HG03457 (cell line): ENCODE data around the gene LDOC1.
"Not testable (repeated sequence)": the region's sequence is repeated elsewhere in the genome, so short reads cannot be mapped to it uniquely, and the experiment has no call there.

Source experiments
- ATAC-seq: cut with Tn5 transposase; IDR thresholded peaks from one replicate; pipeline ENCODE4 v1.9.1; 2021; ENCODE audit warnings: moderate number of reproducible peaks; ENCODE audit not compliant: unreplicated experiment

The LDOC1 gene

GRCh38 chrX:141176586-141177451 lies at the start of gene LDOC1:
TSS of gene LDOC1 (minus strand) at chrX:141177129. CDS start at chrX:141177021, 108 bp downstream.
- ATAC-seq = no peak

DNA sequence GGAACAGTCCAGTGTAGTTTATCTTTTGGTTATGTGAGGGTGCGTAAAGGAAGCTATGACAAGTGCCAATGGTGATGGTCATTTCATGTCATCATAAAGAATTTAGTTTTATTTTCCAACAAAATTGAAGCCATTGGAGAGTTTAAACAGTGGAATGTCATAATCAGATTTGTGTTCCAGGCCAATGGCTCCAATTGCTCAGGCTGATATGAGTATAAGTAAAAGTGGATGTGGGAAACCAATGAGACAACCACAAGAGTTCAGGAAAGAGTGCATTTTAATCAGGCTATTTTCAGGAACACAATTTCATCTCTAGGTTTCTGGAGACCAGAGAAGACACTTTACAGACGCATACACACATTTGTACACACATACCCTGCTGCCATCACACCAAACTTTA lies 44.7 kb upstream of the LDOC1 start:
- no peak for ATAC-seq

- ATAC-seq = no peak
Observed at GRCh38 chrX:141220342-141221008, 43.5 kb upstream of the LDOC1 start.

DNA sequence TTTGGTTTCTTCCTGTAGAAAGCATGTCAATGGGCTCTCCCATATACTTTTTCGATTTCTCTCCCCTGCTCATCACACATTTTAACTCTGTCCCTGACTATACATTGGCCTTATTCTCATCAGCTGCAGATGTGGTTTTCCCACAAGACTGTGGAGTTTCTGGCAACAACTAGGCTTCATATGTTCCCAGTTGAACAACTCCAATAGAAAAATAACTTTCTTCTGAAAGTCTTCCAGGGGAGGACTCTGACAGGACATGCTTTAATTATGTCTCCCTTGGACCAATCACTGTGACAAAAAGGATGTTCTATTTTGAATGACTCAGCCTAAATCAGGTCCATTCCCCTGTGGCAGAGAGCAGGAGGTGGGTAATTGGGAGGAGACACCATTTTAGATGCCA lies 37.3 kb upstream of the LDOC1 start:
- no peak for ATAC-seq

DNA sequence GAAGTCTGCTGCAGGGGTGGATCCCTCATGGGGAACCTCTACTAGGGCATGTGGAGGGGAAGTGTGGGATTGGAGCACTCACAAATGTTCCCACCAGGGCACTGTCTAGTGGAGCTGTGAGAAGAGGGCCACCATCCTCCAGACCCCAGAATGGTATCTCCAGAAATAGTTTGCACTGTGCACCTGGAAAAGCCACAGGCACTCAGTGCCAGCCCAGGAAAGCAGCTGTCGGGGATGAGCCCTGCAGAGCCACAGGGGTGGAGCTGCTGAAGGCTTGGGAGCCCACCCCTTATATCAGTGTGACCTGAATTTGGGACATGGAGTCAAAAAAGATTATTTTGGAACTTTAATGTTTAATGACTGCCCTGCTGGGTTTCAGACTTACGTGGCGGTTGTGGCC lies 25.0 kb upstream of the LDOC1 start:
- ATAC-seq = no peak

DNA sequence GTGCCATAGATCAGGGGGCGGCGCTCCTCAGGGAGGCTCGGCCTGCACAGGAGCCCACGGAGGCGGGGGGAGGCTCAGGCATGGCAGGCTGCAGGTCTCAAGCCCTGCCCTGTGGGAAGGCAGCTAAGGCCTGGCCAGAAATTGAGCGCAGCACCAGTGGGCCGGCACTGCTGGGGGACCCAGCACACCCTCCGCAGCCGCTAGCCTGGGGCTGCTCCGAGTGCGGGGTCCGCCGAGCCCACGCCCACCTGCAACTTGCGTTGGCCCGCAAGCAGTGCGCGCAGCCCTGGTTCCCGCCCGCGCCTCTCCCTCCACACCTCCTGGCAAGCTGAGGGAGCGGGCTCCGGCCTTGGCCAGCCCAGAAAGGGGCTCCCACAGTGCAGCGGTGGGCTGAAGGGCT lies 11.6 kb upstream of the LDOC1 start:
- not testable (repeated sequence) for ATAC-seq

DNA sequence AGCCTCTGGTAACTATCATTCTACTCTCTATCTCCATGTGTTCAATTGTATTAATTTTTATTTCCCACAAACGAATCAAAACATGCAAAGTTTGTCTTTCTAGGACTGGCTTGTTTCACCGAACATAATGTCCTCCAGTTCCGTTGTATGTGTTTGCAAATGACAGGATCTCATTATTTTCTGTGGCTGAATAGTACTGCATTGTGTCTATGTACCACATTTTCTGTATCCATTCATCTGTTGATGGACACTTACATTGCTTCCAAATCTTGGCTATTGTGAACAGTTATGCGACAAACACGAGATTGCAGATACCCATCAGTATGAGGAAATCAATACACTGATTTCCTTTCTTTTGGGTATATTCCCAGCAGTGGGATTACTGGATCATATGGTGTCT lies 8.4 kb upstream of the LDOC1 start:
- no peak for ATAC-seq

DNA sequence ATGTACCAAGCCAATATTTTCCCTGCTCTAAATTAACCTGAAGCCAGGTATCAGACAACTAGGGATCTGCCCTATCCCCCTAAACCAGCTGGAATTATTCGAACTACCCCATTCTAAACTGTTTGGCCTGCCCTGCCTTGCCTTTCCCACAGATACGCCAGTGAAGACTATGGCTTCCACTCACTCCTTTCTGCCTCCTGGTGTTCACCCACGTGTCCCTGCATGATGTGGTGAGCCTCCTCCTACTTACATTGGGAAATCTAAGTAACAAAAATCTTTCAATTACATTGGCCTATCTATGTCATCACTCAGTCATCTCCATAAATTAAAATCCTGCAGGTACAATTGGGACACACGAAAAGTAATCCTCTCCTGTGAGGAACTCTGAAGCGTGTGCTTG lies 6.1 kb upstream of the LDOC1 start:
- no peak for ATAC-seq

GRCh38 chrX:141180851-141181250 lies 3.9 kb upstream of the LDOC1 start:
- no peak for ATAC-seq

- ATAC-seq = no peak
Observed at GRCh38 chrX:141175786-141176185, 1.1 kb downstream of the LDOC1 start.

GRCh38 chrX:141164406-141164805 lies 12.5 kb downstream of the LDOC1 start:
- no peak for ATAC-seq

DNA sequence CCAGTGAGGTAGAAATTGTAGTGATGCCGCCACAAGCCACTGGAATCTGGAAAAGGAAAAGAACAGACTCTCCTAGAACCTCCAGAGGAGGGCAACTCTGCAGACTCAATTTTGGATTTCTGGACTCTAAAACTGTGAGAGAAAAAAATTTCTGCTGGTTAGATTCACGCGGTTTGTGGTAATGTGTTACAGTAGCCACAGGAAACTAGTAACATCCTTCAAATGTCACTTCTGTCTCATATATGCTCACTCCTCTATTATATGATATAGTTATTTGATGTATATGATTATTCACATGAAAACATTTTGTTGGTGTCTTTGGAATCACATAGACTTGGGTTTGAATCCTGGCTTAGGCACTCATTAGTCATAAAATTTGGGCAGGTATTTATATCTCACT lies 18.8 kb downstream of the LDOC1 start:
- ATAC-seq = no peak

DNA sequence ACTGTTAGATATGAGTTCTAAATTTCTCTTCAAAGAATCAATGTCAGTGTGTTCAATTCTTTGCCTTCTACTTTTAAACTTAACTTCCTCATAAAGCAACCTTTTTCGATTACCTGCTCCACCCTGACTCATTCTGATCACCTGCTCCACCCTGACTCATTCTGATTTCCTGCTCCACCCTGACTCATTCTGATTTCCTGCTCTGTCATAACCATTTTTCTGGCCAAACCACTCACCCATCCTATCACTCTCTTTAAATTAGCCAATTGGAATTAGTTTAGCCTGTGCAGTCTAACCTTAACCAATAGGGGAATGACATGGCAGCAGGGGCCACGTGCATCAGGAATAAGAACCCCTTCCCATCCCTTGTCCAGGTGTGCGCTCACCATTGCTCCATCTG lies 21.7 kb downstream of the LDOC1 start:
- ATAC-seq = not testable (repeated sequence)

GRCh38 chrX:141142946-141143345 lies 34.0 kb downstream of the LDOC1 start:
- ATAC-seq = no peak

DNA sequence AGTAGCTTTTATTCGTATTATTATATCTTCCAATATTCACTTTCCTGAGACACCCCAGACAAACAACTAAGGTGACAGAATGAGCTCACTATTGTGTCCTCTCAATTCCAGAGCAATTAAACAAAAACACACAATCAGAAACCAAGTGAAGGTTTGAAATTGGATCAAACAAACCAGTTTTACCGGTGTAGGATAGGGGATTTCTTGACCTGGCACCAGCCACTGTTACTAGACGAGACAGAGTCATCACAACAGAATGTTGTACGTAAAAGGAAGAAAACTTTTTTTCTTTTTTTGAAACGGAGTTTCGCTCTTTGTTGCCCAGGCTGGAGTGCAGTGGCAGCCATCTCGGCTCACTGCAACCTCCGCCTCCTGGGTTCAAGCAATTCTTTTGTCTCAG lies 43.7 kb downstream of the LDOC1 start:
- no peak for ATAC-seq

DNA sequence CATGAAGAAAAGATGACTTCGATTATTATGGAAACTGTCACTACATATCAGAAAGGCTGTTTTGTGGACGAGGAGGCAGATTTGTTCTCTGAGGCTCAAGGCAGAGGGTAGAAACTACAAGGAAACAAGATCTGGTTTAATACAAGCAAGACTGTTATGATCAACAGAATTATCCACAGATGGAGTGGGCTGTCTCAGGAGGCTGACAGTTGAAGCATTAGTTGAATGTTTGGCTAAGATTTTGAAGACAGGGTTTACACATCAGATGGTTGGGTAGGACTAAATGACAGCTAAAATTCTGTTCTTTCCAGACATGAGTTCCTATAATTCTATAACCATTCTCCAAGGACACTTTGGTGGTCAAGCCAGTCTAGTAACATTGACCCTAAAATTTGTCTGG lies 49.8 kb downstream of the LDOC1 start:
- ATAC-seq = no peak
